ENCODE data around the gene CORO7. TPM values are rescaled to one million over a fixed set of nuclear protein-coding genes. Genes with fewer than 3 reads are reported as not detected.
"Not testable (repeated sequence)": the region's sequence is repeated elsewhere in the genome, so short reads cannot be mapped to it uniquely, and the experiment has no call there.

The CORO7 gene
- total and polyA plus RNA-seq, 9 donors: 15.3 to 31.4 (median 23.6) TPM

DNA sequence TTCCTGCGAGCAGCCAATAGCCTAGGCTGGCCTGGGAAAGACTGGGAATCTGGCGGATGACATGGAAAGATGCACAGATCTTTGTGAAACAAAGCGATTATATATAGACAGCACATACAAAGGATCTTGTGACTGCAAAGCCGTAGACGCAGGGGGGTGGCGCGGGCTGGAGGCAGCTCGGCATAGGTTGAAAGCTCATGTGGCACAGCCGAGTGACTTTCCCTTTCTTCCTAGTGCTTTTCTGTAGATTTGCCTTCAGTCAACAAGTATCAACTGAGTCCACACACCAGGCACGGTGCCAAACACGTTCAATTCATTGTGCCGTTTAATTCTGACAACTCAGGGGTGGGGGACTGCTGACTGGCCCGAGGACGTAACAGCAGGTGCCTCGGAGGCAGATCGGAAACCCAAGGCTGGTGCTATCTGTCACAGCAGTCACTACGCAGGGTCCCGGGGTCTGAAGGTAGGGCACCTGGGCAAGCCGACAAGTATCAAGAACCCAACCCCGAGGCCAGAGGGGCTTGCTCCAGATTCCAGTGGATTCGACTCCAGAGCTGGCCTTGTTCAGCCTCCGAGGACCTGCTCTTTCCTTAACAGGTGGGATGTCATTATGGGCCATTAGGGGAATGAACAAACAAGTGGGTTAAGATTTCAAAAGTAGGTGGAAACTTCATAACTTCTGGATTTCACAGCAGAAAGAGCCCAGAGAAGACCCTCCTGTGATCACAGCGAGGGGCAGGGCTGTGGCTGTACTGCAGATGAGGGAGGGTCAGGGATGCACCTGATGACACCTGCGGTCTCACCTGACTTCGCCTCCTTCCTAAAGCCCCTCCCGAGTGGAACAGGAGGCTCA lies 71.2 kb downstream of the CORO7 start:
- 79% methylated on average over 24 of the region's 26 CpGs for WGBS (ENCODE audit: insufficient coverage)
- Histone ChIP-seq H3K9me3 (replicated peaks; ENCODE audit: control insufficient read depth, low read depth, low read length) (no peaks in the 10 kb centered on the region), H3K4me3 (ENCODE audit: low read length) (no peak overlapping the region), H3K36me3 (ENCODE audit: control insufficient read depth, insufficient read depth, low read length) (peaks cover 22% of the 10 kb centered on the region), H3K27ac (ENCODE audit: low read length) (no peak overlapping the region), H3K27me3 (ENCODE audit: control insufficient read depth, insufficient read depth, low read length) (no peaks in the 10 kb centered on the region), H3K4me1 (ENCODE audit: control insufficient read depth, insufficient read depth, low read length) (peaks cover 12% of the 10 kb centered on the region)
- no peak for DNase-seq

DNA sequence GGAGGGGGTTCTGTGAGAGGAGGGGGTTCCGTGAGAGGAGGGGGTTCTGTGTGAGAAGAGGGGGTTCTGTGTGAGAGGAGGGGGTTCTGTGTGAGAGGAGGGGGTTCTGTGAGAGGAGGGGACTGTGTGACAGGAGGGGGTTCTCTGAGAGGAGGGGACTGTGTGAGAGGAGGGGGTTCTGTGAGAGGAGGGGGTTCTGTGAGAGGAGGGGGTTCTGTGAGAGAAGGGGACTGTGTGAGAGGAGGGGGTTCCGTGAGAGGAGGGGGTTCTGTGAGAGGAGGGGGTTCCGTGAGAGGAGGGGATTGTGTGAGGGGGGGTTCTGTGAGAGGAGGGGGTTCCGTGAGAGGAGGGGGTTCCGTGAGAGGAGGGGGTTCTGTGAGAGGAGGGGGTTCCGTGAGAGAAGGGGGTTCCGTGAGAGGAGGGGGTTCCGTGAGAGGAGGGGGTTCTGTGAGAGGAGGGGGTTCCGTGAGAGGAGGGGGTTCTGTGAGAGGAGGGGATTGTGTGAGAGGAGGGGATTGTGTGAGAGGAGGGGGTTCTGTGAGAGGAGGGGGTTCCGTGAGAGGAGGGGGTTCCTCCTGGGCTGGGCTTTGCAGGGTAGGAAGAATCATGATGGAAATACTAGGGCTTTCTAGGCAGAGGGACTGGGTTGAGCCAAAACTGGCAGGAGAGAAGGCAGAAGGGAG lies 72.0 kb downstream of the CORO7 start:
- WGBS (ENCODE audit: insufficient coverage): 59% methylated on average over 7 of the region's 10 CpGs

DNA sequence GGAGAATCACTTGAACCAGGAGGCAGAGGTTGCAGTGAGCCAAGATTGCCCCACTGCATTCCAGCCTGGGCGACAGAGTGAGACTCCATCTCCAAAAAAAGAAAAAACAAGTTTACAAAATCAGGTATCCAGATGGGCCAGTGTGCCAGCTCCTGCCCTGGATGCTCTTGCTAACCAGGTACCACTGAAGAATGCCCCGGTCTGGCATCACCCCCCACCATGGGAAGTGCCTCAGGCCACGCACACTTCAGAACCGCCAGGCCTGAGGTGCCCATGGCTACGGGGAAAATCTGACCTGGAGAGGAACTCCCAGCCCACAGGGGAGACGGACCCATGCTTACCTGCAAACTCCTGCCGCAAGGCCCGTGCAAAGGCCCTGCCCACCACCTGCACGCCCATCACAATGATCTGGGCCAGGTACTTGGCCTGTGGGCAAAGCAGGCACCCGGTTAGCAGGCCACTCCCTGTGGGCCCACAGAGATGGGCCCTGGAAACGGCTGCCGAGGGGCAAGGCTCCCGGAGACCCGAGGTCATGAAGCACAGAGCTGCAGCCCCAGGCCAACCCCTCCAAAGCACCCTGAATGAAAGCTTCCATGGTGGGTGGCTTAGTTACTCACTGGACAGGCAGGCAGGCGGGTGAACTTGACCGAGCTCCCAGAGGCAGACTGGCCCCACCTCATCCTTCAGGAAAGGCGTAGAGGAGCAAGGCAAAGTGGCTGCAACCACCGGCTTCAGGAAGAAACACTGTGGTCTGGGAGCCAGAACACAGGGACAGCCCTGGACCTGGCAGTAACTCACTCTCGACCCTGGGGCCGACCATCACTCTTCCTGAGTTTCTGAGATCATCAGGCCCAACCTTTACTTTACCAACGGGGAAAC lies 73.3 kb downstream of the CORO7 start:
- no peak overlapping the region for H3K4me3 ChIP-seq (ENCODE audit: low read length)
- H3K36me3 ChIP-seq (ENCODE audit: control insufficient read depth, insufficient read depth, low read length): peaks cover 38% of the 10 kb centered on the region
- H3K4me1 ChIP-seq (ENCODE audit: control insufficient read depth, insufficient read depth, low read length): peaks cover 26% of the 10 kb centered on the region
- H3K9me3 ChIP-seq (replicated peaks; ENCODE audit: control insufficient read depth, low read depth, low read length): no peaks in the 10 kb centered on the region
- DNase-seq: no peak
- H3K27me3 ChIP-seq (ENCODE audit: control insufficient read depth, insufficient read depth, low read length): no peaks in the 10 kb centered on the region
- no peak overlapping the region for H3K27ac ChIP-seq (ENCODE audit: low read length)
- 85% methylated on average over 19 of the region's 21 CpGs for WGBS (ENCODE audit: insufficient coverage)

More for the DNA sequence above, 72.0 kb downstream of the CORO7 start:
- H3K27me3 ChIP-seq (ENCODE audit: control insufficient read depth, insufficient read depth, low read length); H3K9me3 ChIP-seq (replicated peaks; ENCODE audit: control insufficient read depth, low read depth, low read length); DNase-seq; H3K27ac ChIP-seq (ENCODE audit: low read length); H3K4me3 ChIP-seq (ENCODE audit: low read length): not testable (repeated sequence)
- Histone ChIP-seq H3K4me1 (ENCODE audit: control insufficient read depth, insufficient read depth, low read length) (peaks cover 16% of the 10 kb centered on the region), H3K36me3 (ENCODE audit: control insufficient read depth, insufficient read depth, low read length) (peaks cover 27% of the 10 kb centered on the region)

DNA sequence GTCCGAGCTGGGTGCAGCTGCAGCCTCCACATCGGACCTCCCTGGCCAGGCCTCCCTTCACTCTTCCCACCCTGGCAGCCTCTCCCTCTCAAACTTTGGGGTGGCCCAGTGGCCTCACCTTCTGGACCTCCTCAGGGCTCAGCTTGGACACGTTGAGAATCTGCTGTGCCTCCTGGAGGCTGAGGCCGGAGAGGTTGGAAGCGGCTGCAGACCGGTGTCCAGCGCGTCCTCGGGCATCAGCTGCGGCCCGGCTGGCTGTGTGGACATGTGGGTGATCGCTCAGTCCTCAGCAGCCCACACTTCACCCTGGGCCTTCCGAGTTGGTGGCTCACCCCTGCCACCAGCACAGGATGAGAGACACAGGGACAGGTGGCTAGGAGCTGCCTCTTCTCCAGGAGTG lies 75.1 kb downstream of the CORO7 start:
- peaks cover 52% of the 10 kb centered on the region for H3K36me3 ChIP-seq (ENCODE audit: control insufficient read depth, insufficient read depth, low read length)

DNA sequence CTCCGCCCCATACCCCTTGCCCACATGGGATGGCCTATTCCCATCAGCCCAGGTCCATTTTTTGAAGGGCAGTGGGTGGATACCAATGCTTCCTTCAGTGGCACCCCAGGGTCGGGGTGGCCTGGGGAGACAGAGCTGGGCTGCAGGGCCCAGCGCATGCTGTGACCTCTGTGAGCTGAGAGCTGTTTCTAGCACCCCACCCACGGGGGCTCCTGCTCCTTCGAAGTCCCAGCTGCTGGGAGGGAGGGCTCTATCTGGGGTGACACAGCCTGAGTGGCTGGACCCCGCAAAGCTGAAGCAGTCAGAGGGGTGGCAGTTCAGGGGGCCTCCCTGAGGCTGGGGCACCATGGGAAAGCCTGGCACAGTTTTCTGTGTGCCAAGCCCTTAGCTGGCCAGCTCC lies 76.0 kb downstream of the CORO7 start:
- Histone ChIP-seq H3K9me3 (replicated peaks; ENCODE audit: control insufficient read depth, low read depth, low read length) (no peaks in the 10 kb centered on the region), H3K27me3 (ENCODE audit: control insufficient read depth, insufficient read depth, low read length) (no peaks in the 10 kb centered on the region), H3K4me3 (ENCODE audit: low read length) (no peak overlapping the region), H3K27ac (ENCODE audit: low read length) (no peak overlapping the region), H3K36me3 (ENCODE audit: control insufficient read depth, insufficient read depth, low read length) (peaks cover 58% of the 10 kb centered on the region), H3K4me1 (ENCODE audit: control insufficient read depth, insufficient read depth, low read length) (peaks cover 26% of the 10 kb centered on the region)
- no peak for DNase-seq
- 75% methylated on average over 4 of the region's 6 CpGs for WGBS (ENCODE audit: insufficient coverage)

More for the DNA sequence above, 75.1 kb downstream of the CORO7 start:
- 65% methylated on average over 3 of the region's 13 CpGs for WGBS (ENCODE audit: insufficient coverage)
- no peaks in the 10 kb centered on the region for H3K27me3 ChIP-seq (ENCODE audit: control insufficient read depth, insufficient read depth, low read length)
- H3K4me3 ChIP-seq (ENCODE audit: low read length): no peak overlapping the region
- H3K27ac ChIP-seq (ENCODE audit: low read length): no peak overlapping the region
- DNase-seq: no peak
- no peaks in the 10 kb centered on the region for H3K9me3 ChIP-seq (replicated peaks; ENCODE audit: control insufficient read depth, low read depth, low read length)
- peaks cover 26% of the 10 kb centered on the region for H3K4me1 ChIP-seq (ENCODE audit: control insufficient read depth, insufficient read depth, low read length)

DNA sequence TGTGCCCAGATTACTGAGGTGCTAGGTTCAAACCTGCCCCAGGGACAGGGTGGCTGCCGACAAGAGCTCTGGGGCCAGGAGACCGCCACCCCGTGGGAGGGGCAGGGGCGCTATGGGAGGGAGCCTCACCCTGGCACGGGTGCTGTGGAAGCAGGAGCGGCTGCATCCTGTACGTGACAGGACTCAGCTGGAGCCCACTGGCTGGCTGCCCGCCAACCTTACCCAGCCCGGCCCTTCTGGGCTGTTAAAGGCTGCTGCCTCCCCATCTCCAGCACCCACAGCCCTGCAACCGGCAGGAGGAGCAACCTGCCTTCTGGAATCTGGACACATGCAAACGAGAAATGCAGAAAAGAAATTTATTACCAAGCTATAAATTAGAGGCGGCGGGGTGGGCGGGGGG lies 76.5 kb downstream of the CORO7 start:
- H3K27me3 ChIP-seq (ENCODE audit: control insufficient read depth, insufficient read depth, low read length): no peaks in the 10 kb centered on the region
- H3K4me3 ChIP-seq (ENCODE audit: low read length): no peak overlapping the region
- H3K36me3 ChIP-seq (ENCODE audit: control insufficient read depth, insufficient read depth, low read length): peaks cover 63% of the 10 kb centered on the region
- no peaks in the 10 kb centered on the region for H3K9me3 ChIP-seq (replicated peaks; ENCODE audit: control insufficient read depth, low read depth, low read length)
- 46% methylated on average over 14 of the region's 14 CpGs for WGBS (ENCODE audit: insufficient coverage)
- peak overlapping the region; percentile 47 for H3K27ac ChIP-seq (ENCODE audit: low read length)
- peak; percentile 61 for DNase-seq
- H3K4me1 ChIP-seq (ENCODE audit: control insufficient read depth, insufficient read depth, low read length): peaks cover 26% of the 10 kb centered on the region

DNA sequence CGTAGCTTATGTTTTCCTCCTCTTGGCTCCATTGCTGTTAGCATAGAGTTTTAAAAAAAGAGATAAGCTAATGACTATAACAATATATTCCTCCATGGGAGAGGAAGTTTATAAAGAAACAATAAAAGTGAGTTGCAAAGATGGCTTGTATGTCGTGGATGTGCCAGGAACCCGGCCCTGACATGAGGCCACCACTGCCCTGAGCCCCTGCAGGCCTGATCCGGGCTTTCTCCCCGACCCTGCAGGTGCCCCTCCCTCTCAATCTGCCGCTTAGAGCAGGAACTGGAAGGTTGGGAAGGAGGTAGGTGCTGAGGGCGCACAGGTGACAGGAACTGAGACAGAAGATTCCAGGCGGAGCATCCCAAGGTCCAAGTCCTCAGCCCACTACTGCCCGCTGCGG lies 76.9 kb downstream of the CORO7 start:
- H3K9me3 ChIP-seq (replicated peaks; ENCODE audit: control insufficient read depth, low read depth, low read length): no peaks in the 10 kb centered on the region
- H3K4me1 ChIP-seq (ENCODE audit: control insufficient read depth, insufficient read depth, low read length): peaks cover 28% of the 10 kb centered on the region
- no peak for DNase-seq
- H3K27me3 ChIP-seq (ENCODE audit: control insufficient read depth, insufficient read depth, low read length): no peaks in the 10 kb centered on the region
- H3K4me3 ChIP-seq (ENCODE audit: low read length): no peak overlapping the region
- peaks cover 67% of the 10 kb centered on the region for H3K36me3 ChIP-seq (ENCODE audit: control insufficient read depth, insufficient read depth, low read length)
- 40% methylated on average over 2 of the region's 10 CpGs for WGBS (ENCODE audit: insufficient coverage)
- H3K27ac ChIP-seq (ENCODE audit: low read length): peak overlapping the region; percentile 47

DNA sequence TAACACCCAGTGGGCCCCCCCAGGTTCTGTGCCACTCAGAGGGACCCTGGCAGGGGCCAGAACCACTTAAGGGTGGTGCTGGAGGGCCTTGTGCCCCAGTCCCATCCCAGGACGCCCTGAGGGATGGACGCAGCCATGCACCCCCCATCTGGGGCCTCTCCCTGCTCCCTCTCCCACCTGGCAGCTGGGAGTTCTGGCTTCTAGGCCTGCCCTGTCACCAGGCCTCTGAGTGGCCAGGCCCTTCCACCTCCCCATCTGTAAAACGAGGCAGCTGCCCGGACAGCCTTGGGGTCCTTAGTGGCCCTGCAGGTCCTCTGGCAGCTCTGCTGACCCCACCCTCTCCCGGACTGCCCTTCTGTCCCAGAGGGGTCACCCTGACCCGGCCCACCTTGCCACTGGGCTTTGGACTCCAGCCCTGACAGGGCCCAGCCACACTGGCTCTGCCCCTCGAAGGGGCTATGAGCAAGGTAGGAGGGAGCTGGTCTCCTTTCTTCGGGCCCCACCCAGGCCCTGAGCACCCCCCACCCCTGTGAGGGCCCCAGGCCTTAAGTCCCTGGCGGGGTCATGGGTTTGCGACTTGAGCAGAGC lies 77.6 kb downstream of the CORO7 start:
- H3K4me1 ChIP-seq (ENCODE audit: control insufficient read depth, insufficient read depth, low read length): peaks cover 28% of the 10 kb centered on the region
- no peak for DNase-seq
- WGBS (ENCODE audit: insufficient coverage): 45% methylated on average over 6 of the region's 10 CpGs
- H3K27me3 ChIP-seq (ENCODE audit: control insufficient read depth, insufficient read depth, low read length): no peaks in the 10 kb centered on the region
- no peak overlapping the region for H3K4me3 ChIP-seq (ENCODE audit: low read length)
- peaks cover 70% of the 10 kb centered on the region for H3K36me3 ChIP-seq (ENCODE audit: control insufficient read depth, insufficient read depth, low read length)
- no peaks in the 10 kb centered on the region for H3K9me3 ChIP-seq (replicated peaks; ENCODE audit: control insufficient read depth, low read depth, low read length)
- H3K27ac ChIP-seq (ENCODE audit: low read length): no peak overlapping the region

DNA sequence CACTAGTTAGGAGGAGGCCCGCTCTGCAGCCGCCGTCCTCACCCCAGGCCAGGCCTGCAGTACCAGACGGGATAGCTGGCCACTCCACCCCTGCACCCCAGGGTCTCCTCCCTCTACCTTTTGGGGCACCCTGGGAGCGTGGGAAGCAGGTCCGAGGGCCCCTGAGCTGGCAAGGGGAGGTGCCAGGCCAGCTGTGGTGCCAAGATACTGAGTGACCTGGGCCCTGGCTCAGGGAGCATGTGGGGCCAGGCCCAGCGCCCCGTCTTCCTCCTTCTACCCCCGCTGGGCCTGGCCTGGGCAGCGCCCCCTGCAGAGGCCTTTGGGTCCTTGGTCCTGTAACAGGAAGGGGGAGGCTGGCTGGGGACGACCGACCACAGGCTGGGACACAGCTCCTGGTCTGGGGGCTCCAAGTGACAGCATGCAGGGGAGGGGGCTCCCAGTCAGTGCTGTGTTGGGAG lies 78.2 kb downstream of the CORO7 start:
- Histone ChIP-seq H3K4me3 (ENCODE audit: low read length) (no peak overlapping the region), H3K27me3 (ENCODE audit: control insufficient read depth, insufficient read depth, low read length) (no peaks in the 10 kb centered on the region), H3K9me3 (replicated peaks; ENCODE audit: control insufficient read depth, low read depth, low read length) (no peaks in the 10 kb centered on the region), H3K36me3 (ENCODE audit: control insufficient read depth, insufficient read depth, low read length) (peaks cover 73% of the 10 kb centered on the region), H3K4me1 (ENCODE audit: control insufficient read depth, insufficient read depth, low read length) (peaks cover 28% of the 10 kb centered on the region), H3K27ac (ENCODE audit: low read length) (no peak overlapping the region)
- 61% methylated on average over 7 of the region's 12 CpGs for WGBS (ENCODE audit: insufficient coverage)
- no peak for DNase-seq
